SK-N-SH (cell line): ENCODE data around the gene KRTAP21-3.

Experiments
- CTCF ChIP-seq: fragments of 200-600 bp; sonication (generic); IDR thresholded peaks from 2 replicates; pipeline ENCODE4 v1.6.1; 2017; ENCODE audit warnings: antibody characterized with exemption, mild to moderate bottlenecking, moderate library complexity
- MAX ChIP-seq: IDR thresholded peaks from 2 replicates; pipeline ENCODE4 v1.4.0; 2012; ENCODE audit warnings: low read depth
- NFIC ChIP-seq: IDR thresholded peaks from 2 replicates; pipeline ENCODE4 v1.4.0; 2012; ENCODE audit warnings: borderline replicate concordance
- REST ChIP-seq: IDR thresholded peaks from 2 replicates; pipeline ENCODE4 v1.6.1; 2012; ENCODE audit warnings: mild to moderate bottlenecking, low read depth, low read length, moderate library complexity
- RXRA ChIP-seq: IDR thresholded peaks from 2 replicates; pipeline ENCODE4 v1.4.0; 2012; ENCODE audit warnings: low read depth, mild to moderate bottlenecking, borderline replicate concordance
- SIN3A ChIP-seq: IDR thresholded peaks from 2 replicates; pipeline ENCODE4 v1.6.1; 2012; ENCODE audit warnings: low read depth, mild to moderate bottlenecking, low read length, moderate library complexity, borderline replicate concordance
- TAF1 ChIP-seq: IDR thresholded peaks from 2 replicates; pipeline ENCODE4 v1.6.1; 2012; ENCODE audit warnings: low read depth, mild to moderate bottlenecking, low read length, moderate library complexity, borderline replicate concordance

- TF ChIP-seq NFIC (no peak), MAX (no peak), REST (no peak), CTCF (no peak), SIN3A (no peak), TAF1 (no peak), RXRA (no peak)
Measured at GRCh38 chr21:30719401-30719800, 824 bp upstream of the KRTAP21-3 start.
